Activated CD4-positive, alpha-beta T cell treated with anti-CD3 and anti-CD28 coated beads, Interleukin-2, amount 50 U/mL, for 48 hours (primary cell): ENCODE measurements around the gene ZDHHC14.

Experiments
- DNase-seq, 2 experiments: peaks; one replicate each; pipeline ENCODE4 v3.0.0-alpha.2; 2020

Gene ZDHHC14

GRCh38 chr6:157469378-157469777 lies 88.4 kb downstream of the ZDHHC14 start:
- no peak for DNase-seq

GRCh38 chr6:157471077-157471686 lies 90.2 kb downstream of the ZDHHC14 start:
- no peak for DNase-seq

DNA sequence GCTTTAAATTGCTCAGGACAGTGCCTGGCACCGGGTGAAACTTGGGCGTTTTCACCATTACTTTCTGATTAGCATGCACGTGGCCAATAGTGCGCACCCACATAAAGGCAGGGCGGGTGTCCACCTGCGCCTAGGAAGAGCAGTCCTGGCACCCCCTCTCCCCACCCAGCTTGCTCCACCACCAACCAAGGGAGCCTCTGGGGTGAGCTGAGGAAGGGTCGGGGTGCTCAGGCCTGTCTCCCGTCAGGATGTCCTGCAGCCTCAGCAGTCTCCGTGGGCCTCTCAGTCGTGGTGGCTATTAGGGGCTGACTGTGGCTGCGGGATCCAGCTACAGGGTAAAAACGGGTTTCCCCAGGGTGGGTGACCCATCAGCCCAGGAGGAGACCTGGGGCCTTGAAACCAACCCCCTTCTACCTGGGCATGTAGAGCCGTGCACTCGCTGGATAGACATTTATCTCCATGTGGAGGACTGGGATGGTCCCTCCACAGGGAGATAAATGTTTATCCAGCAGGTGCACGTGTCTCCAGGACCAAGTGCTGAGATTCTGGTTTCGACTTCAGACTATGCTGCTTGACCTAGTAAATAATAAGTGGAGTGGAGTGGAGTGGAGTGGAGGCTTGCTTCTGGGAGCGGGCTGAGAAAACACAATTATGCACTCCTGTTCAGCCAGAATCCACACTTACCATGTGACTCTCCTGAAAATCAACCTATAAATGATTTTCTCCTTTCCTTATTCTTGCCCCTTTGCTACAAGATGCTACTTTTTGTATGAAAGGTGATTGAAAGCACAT lies 91.1 kb downstream of the ZDHHC14 start:
- DNase-seq = no peak

DNA sequence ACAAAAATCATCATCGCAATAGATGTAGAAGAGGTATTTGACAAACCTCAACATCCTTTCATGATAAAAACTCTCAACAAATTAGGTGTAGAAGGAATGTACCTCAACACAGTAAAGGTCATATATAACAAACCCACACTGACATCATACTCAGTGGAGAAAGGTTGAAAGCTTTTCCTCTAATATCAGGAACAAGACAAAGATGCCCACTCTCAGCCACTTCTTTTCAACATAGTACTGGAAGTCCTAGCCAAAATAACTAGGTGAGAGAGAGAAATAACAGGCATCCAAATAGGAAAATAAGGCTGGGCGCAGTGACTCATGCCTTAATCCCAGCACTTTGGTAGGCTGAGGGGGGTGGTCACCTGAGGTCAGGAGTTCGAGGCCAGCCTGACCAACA lies 95.8 kb downstream of the ZDHHC14 start:
- DNase-seq = no peak

DNA sequence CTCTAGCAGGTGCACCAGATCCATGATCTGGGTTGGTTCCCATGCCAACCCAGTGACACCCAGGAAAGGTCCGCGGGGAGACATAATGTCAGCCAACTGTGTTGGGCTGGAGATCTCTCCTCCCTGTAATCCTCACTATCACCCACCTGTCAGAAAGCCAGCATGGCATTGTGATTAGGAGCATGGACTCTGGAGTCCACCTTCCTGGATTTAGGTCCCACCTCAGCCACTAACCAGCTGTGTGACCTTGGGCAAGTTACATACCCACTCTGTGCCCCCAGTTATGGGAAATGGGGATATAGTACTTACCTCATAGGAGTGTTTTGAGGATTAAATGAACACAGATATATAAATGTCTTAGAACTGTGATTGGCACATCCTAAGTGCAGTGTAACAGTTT lies 97.9 kb downstream of the ZDHHC14 start:
- DNase-seq = no peak

DNA sequence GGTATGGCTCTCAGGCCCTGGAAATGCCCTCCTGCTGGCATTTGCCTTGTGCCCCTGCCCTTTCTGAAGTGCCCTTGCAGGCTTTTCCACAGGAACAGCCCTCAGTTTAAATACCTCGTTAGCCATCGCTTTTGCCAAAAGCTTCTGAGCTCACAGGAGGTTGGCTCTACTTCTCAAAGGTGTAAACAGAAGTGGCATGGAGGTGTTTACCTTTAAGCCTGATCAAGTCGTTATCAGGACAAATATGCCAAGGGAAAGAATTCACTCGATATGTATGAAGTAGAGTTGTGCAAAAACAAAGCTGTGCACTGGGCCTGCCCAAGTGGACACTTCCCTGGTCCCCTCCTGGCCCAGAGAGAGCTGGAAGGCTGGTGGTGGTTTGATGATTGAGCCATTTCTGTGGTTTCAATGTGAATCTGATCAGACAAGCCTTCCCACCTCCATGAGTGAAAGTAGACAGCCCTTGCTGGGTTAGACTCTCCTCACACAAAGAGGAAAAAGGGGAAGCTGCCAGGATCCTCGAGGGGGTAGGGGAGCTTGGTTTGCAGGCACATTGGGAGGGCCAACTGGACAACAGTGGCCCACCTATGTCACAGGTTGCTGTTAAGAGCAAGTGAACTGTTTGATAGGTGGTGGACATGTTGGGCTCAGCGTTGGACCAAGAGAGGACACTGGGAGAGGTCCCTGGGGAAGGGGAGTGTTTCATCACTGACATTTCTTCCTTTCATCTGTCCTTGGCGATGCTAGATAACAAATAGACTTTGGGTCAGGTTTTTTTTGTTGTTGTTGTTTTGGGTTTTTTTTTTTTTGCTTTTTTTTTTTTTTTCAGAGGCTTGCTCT lies 98.7 kb downstream of the ZDHHC14 start:
- DNase-seq = no peak

- DNase-seq = no peak
These were observed 100.3 kb downstream of the ZDHHC14 start for GRCh38 chr6:157481189-157481864.

GRCh38 chr6:157481865-157482249 lies 100.9 kb downstream of the ZDHHC14 start:
- no peak for DNase-seq

DNA sequence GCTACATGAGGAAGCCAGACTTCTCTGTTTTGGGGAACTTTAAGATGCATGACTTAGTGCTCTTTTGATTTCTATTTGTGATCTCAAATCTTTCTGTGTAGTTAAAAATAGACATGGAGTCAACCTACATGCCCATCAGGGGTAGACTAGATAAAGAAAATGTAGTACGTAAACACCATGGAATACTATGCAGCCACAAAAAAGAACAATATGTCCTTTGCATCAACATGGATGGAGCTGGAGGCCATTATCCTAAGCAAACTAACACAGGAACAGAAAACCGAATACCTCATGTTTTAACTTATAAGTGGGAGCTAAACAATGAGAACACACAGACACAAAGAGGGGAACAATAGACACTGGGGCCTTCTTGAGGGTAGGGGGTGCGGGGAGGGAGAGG lies 102.8 kb downstream of the ZDHHC14 start:
- DNase-seq = no peak

GRCh38 chr6:157484181-157484580 lies 103.2 kb downstream of the ZDHHC14 start:
- DNase-seq = no peak

- DNase-seq = no peak
These were observed 105.6 kb downstream of the ZDHHC14 start for GRCh38 chr6:157486572-157486971.

- DNase-seq = no peak
These were observed 106.3 kb downstream of the ZDHHC14 start for GRCh38 chr6:157487110-157487773.

DNA sequence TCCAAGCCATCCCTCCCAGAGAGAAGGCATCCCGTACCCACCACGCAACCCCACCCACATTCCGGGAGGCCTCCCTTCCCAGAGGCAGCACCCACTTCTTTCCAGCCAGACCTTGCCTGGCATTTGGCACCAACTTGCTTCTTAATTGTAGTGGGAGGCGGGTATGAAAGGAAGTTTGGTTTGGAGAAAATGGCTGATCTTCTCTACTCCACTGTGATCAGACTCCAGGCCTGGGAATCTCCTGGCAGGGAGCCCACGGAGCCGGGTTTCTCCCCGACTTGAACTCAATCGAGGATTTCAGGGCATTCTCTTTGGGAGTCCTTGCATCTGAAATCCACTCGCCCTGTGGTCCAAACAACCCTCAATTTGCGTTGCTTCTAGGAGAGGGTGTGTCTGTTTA lies 107.1 kb downstream of the ZDHHC14 start:
- DNase-seq = no peak

DNA sequence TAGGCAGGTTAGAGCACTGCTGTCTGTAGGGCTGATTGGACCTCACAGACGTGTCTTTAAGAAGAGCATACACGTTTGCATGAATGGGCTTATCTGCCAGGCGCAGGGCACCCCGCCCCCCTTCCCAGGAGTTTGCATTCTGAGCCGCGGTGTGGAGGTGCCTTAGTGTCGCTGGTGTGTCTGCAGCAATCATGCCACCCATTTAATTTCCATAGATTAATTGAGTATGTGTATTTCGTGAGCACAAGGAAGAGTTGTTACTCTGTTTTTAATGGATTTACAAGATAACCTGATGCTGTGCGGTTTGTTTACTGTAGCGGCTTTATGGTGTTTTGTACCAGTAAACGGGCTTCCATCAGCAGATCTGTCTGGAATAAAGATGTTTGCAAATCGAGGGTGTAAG lies 107.7 kb downstream of the ZDHHC14 start:
- DNase-seq = no peak

GRCh38 chr6:157490611-157491269 lies 109.8 kb downstream of the ZDHHC14 start:
- DNase-seq = no peak

DNA sequence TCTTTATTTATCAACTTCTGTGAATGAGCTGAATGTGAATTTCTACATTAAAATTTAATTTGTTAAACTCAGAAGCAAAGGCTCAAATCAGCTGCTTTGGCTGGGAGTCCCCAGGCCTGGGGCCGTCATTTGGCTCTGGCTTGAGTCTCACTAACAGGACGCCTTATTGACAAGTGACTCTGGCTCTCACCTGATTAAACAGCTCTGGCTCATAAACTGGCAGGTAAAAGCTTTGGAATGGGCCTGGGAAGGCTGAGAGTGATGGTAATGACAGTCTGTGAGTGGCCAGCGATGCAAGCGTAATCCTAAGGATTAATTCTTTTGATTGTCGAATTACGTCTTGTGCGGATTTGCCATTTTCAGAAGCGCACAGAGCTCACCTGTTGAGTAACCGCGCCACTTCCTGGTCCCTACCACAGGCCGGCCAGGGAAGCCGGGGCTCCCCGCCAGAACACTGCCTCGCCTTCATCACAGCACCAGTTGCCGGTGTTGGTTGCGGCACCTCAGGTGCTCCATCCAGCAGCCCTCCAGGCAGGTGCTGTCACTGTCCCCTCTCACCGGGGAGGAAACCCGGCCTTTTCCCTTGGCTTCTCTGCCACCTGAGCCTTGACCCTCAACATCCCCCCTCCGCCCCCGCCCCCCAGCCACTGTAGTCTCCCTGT lies 110.7 kb downstream of the ZDHHC14 start:
- no peak for DNase-seq

DNA sequence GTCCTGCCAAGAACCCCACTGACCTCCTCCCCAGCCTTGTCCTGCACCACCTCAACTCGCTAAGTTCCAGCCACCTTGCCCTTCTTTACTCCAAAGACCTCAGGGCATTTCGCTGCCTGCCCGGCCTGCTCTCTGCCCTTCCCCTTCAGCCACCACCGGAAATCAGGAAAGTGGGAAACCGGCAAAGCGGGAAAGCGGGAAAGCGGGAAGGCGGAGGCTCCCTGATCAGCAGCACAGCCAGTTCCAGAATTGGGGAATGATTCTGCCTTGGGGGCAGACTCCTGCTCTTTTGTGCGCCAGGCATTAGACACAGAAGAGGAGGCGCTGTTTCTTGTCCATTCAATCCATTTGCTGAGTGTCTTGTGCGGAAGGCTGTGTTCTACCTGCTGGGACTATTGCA lies 111.3 kb downstream of the ZDHHC14 start:
- no peak for DNase-seq

DNA sequence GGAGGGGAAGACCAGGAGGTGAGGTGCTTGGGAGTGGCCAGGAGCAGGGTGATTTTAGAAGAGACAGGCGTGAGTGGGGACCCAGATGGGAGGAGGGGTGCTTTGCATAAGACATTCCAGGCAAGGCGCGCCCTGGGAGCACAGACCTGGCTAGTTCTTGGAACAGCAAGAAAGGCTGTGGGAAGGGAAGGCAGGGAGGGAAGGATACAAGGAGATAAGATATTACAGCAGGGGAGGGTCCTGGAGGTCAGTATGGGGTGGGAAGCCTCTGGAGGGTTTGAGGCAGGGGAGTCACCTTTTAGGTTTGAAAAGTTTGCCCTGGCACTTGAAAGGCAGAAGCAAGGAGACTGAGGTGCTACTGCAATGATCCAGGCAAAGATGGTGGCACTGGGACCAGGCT lies 111.8 kb downstream of the ZDHHC14 start:
- DNase-seq = no peak

DNA sequence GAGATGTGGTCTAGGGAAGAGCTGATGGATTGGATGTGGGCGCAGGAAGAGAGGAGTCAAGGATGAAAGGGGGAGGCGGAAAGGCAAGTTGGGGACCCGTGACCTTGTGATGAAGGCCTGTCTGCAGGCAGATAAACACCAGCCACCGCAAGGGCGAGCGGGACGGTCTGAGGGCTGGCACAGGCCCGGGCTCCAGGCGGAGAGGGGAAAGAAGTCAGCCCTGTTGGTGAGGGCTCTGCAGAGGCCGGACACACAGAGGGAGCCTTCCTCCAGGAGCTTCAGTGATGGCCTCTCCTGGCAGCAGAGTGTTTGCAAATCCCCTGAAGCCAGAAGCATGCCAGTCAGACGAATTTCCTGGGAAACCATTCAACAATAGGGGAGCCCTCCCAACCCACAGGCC lies 112.2 kb downstream of the ZDHHC14 start:
- no peak for DNase-seq

- DNase-seq = no peak
These were observed 112.6 kb downstream of the ZDHHC14 start for GRCh38 chr6:157493576-157493975.

DNA sequence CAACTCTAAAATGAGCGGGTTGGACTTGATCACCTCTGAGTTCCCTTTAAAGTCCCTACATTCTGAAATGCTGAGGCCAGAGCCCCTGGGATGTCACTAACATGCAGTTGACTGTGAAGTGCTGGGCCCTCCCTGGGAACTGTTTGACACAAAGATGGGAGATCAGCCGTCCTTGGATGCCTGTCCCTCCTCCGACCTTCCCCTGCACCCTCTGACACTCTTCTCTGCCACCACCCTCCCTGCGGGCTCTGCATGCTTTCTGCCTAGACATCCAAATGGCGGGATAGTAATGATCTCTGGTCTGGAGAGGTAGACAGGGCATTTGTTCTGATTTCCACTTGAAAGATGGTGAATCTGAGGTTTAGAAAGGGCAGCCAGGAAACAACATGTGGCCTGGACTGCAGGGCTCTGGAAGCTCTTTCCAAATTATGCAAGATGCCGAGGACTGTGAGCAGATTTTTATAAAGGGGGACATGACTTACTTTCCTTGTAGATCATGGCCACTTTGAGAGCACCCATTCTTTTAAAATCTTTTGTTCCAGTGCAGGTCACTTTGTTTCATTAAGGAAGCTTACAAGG lies 113.2 kb downstream of the ZDHHC14 start:
- no peak for DNase-seq
